GM12801 (cell line): ENCODE results near the gene HMOX1.

Experiments
- CTCF ChIP-seq: IDR thresholded peaks from one replicate; pipeline ENCODE4 v1.5.1; 2011; ENCODE audit warnings: control low read depth; ENCODE audit not compliant: insufficient read length; ENCODE audit errors: extremely low read depth

HMOX1 gene

DNA sequence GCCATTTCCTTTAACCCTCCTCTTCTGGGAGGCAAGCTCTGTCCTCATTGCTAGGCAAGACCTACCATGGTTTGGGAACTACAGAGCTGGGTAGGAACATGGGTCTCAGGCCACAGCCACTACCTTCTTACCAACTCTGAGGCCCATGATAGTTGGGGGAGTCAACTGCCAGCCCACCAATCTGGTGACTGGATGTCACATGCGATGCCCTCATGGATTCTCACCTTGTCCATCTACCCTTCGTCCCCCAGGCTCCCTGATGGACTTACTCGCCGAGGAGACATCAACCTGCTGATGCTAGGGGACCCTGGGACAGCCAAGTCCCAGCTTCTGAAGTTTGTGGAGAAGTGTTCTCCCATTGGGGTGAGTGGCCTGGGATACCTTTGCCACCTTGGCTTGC is 32.7 kb downstream of the HMOX1 start:
- no peak for TF ChIP-seq CTCF

- TF ChIP-seq CTCF = no peak
Observed at GRCh38 chr22:35417606-35418005, 36.7 kb downstream of the HMOX1 start.

GRCh38 chr22:35418088-35418487 is 37.2 kb downstream of the HMOX1 start:
- no peak for TF ChIP-seq CTCF

GRCh38 chr22:35418731-35419130 is 37.8 kb downstream of the HMOX1 start:
- no peak for TF ChIP-seq CTCF

GRCh38 chr22:35419756-35420155 is 38.9 kb downstream of the HMOX1 start:
- no peak for TF ChIP-seq CTCF

GRCh38 chr22:35421121-35421520 is 40.2 kb downstream of the HMOX1 start:
- TF ChIP-seq CTCF = no peak

DNA sequence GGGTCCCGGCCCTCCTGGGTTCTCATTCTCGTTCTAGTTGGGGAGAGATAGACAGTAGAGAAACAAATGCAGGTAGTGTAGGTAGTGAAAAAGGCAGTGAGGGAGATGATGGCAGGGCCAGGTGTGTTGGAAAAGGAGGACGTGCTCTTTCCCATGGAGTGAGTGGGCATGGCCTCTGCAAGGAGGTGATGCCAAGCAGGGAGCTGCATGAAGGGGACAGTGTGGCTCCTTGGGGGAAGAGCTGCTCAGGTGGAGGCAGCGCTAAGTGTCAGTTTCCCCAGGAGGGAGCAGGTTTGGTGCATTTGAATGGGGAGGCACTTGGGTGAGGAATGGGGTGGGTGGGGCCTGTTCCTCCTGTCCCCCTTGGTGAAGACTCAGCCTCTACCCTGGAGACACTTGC is 41.2 kb downstream of the HMOX1 start:
- TF ChIP-seq CTCF = no peak

DNA sequence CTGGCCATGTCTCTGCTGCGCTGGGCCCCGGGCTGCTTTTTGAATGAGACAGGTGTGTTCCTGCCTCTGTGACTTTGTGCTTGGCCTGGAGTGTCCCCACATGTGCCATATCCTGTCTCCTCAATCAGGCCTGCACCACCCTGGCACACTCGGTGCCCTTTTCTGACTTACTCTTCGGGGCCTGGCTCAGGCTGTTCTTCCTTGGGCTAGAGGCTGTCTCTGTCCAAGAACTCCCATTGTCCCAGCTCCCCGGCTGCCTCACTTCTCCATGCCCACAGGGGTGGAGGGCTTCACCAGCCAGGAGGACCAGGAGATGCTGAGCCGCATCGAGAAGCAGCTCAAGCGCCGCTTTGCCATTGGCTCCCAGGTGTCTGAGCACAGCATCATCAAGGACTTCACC is 42.0 kb downstream of the HMOX1 start:
- TF ChIP-seq CTCF = no peak
